Smooth muscle cell (in vitro differentiated cells): Measurements from ENCODE around the gene NDST1. TPM values are rescaled to one million over a fixed set of nuclear protein-coding genes. Genes with fewer than 3 reads are reported as not detected.

Source experiments
- DNase-seq: peaks from one replicate; lab custom pipeline; 2025; ENCODE audit not compliant: unreplicated experiment; lab: John Stamatoyannopoulos, UW
- H2AFZ ChIP-seq: fragments of 200-600 bp; sonication (generic); 2 replicates; pipeline ENCODE4 v1.6.0; 2016; ENCODE audit warnings: antibody characterized with exemption, low read depth, mild to moderate bottlenecking
- H3F3A ChIP-seq: fragments of 200-600 bp; sonication (generic); 2 replicates; pipeline ENCODE4 v1.6.0; 2017; ENCODE audit warnings: antibody characterized with exemption, low read depth
- H3K27ac ChIP-seq: fragments of 200-600 bp; sonication (generic); 2 replicates; pipeline ENCODE4 v1.5.1; 2016; ENCODE audit warnings: low read depth, mild to moderate bottlenecking
- H3K27me3 ChIP-seq: fragments of 200-600 bp; sonication (generic); 2 replicates; pipeline ENCODE4 v1.6.1; 2016; ENCODE audit warnings: low read depth, mild to moderate bottlenecking
- H3K36me3 ChIP-seq: fragments of 200-600 bp; sonication (generic); 2 replicates; pipeline ENCODE4 v1.5.1; 2016; ENCODE audit warnings: low read depth
- H3K4me1 ChIP-seq: fragments of 200-600 bp; sonication (generic); 2 replicates; pipeline ENCODE4 v1.5.1; 2016; ENCODE audit warnings: low read depth
- H3K4me2 ChIP-seq: fragments of 200-600 bp; sonication (generic); 2 replicates; pipeline ENCODE4 v1.6.0; 2016; ENCODE audit warnings: mild to moderate bottlenecking
- H3K4me3 ChIP-seq: fragments of 200-600 bp; sonication (generic); 2 replicates; pipeline ENCODE4 v1.5.1; 2016; ENCODE audit warnings: mild to moderate bottlenecking
- H3K79me2 ChIP-seq: fragments of 200-600 bp; sonication (generic); 2 replicates; pipeline ENCODE4 v1.6.0; 2016; ENCODE audit warnings: low read depth, mild to moderate bottlenecking
- H3K9ac ChIP-seq: fragments of 200-600 bp; sonication (generic); 2 replicates; pipeline ENCODE4 v1.6.0; 2016; ENCODE audit warnings: low read depth
- H3K9me3 ChIP-seq: fragments of 200-600 bp; sonication (generic); replicated peaks from 2 replicates; pipeline ENCODE4 v1.5.1; 2016; ENCODE audit warnings: low read depth
- H4K20me1 ChIP-seq: fragments of 200-600 bp; sonication (generic); 2 replicates; pipeline ENCODE4 v1.6.0; 2016; ENCODE audit warnings: low read depth
- WGBS: methylation state at CpG from one replicate; pipeline ENCODE4 v1.1.7; 2016; ENCODE audit warnings: low lambda C conversion rate; 5-methylcytosine and 5-hydroxymethylcytosine counted together
- polyA plus RNA-seq: library from polyadenylated mRNA; unstranded; fragments of >200 nt; fragmentation: Nextera tagmentation; extraction: Ambion mirVana; gene quantifications from 2 replicates; pipeline ENCODE4 v1.2.1, GENCODE V29; 2016
- total RNA-seq: library from RNA; depleted of rRNA; stranded (reverse); fragments of >200 nt; gene quantifications from 2 replicates; pipeline ENCODE4 v1.2.3, GENCODE V29; 2014
- TF ChIP-seq, protein P1 (sequence below): fragments of 200-600 bp; sonication (generic); IDR thresholded peaks from 2 replicates; pipeline ENCODE4 v1.5.1; 2017; ENCODE audit warnings: borderline replicate concordance, mild to moderate bottlenecking, antibody characterized with exemption; ENCODE audit not compliant: insufficient read depth, poor library complexity, severe bottlenecking

The NDST1 gene
- total and polyA plus RNA-seq, 2 experiments from 2014 or later, result 32.4 to 53.0 TPM

DNA sequence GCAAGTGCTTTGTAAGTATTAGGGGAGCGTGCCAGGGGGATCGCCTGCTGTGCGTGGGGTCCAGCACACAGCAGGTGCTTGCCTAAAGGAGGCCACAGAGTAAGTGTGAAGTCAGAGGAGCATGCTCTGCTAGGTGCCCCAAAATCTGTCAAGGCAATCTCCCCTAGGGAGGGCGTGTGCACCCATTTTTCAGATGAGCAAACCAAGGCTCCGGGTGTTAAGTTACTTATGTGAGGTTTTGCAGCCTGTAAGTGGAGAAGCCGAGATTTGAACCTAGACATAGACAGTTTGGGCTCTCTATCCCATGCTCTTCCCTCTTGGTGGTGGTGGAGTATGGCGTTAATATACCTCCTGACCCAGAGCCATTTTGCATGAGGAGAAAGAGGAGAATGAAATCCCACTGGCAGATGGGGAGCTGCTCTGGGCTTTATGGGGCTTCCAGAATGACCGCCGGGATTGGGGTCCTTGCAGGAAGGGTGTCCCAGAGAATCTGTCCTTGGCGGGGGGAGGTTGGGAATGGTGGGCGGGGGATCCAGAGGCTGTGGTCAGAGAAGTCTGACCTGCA lies 14.1 kb downstream of the NDST1 start:
- H3F3A ChIP-seq, result no peaks in the 10 kb centered on the region
- H3K36me3 ChIP-seq, result no peaks in the 10 kb centered on the region
- TF ChIP-seq, protein P1, sequence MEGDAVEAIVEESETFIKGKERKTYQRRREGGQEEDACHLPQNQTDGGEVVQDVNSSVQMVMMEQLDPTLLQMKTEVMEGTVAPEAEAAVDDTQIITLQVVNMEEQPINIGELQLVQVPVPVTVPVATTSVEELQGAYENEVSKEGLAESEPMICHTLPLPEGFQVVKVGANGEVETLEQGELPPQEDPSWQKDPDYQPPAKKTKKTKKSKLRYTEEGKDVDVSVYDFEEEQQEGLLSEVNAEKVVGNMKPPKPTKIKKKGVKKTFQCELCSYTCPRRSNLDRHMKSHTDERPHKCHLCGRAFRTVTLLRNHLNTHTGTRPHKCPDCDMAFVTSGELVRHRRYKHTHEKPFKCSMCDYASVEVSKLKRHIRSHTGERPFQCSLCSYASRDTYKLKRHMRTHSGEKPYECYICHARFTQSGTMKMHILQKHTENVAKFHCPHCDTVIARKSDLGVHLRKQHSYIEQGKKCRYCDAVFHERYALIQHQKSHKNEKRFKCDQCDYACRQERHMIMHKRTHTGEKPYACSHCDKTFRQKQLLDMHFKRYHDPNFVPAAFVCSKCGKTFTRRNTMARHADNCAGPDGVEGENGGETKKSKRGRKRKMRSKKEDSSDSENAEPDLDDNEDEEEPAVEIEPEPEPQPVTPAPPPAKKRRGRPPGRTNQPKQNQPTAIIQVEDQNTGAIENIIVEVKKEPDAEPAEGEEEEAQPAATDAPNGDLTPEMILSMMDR, result no peak
- no peak overlapping the region for H3K4me3 ChIP-seq
- H3K27me3 ChIP-seq, result no peaks in the 10 kb centered on the region
- H3K79me2 ChIP-seq, result peaks cover 96% of the 10 kb centered on the region
- no peak for DNase-seq
- H3K9ac ChIP-seq, result no peak overlapping the region
- H3K27ac ChIP-seq, result no peak overlapping the region
- H4K20me1 ChIP-seq, result peaks cover 100% of the 10 kb centered on the region
- WGBS, result over 99% methylated on average over 11 of the region's 11 CpGs
- no peak overlapping the region for H2AFZ ChIP-seq
- H3K4me1 ChIP-seq, result no peaks in the 10 kb centered on the region
- H3K4me2 ChIP-seq, result no peak overlapping the region
- H3K9me3 ChIP-seq, result no peaks in the 10 kb centered on the region

DNA sequence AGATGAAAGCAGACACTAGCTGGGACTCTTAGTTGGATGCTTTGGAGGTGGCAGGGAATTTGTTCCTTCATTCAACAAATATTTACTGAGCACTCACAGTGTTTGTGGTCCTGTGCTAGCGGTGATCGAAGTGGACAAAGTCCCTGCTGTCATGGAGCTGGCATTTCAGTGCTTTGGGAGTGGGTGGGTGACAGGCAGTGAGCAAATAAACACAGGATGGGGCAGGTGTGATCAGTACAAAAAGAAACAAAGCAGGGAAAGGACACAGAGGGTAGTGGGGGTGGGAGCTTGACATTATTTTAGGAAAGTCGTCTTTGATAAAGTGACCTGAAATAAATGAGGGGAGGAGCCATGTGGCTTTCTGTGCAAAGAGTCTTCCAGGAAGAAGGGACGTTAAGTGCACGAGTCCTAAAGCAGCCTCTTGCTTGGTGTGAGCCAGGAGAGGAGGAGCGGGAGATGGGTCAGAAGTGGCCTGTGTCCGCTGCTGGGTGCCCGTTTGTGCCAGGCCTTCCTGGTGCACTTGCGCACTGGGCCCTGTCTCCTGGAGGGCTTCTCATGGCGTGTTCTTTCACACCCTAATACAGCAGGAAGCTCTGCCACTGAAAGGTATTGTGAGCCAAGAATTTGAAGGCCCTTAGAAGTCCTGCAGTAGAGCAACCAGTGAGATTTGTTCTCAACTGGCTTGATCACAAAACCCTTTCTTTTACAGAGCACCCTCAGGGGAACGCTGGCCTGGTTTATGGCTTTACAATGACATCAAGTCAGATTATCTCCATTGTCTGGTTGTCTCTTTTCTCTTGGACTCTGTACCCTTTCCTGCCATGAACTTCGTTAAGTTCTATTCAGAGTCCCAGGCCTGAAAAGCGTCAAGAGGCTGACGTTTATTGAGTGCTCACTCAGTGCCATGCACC lies 14.8 kb downstream of the NDST1 start:
- Histone ChIP-seq H3F3A (no peaks in the 10 kb centered on the region), H3K4me1 (no peaks in the 10 kb centered on the region), H3K4me3 (no peak overlapping the region), H3K9me3 (no peaks in the 10 kb centered on the region), H4K20me1 (peaks cover 100% of the 10 kb centered on the region), H2AFZ (no peak overlapping the region), H3K9ac (no peak overlapping the region), H3K79me2 (peaks cover 95% of the 10 kb centered on the region), H3K27me3 (no peaks in the 10 kb centered on the region), H3K36me3 (no peaks in the 10 kb centered on the region), H3K4me2 (no peak overlapping the region), H3K27ac (no peak overlapping the region)
- no peak for DNase-seq
- 82% methylated on average over 14 of the region's 14 CpGs for WGBS
- TF ChIP-seq, protein P1, result no peak

DNA sequence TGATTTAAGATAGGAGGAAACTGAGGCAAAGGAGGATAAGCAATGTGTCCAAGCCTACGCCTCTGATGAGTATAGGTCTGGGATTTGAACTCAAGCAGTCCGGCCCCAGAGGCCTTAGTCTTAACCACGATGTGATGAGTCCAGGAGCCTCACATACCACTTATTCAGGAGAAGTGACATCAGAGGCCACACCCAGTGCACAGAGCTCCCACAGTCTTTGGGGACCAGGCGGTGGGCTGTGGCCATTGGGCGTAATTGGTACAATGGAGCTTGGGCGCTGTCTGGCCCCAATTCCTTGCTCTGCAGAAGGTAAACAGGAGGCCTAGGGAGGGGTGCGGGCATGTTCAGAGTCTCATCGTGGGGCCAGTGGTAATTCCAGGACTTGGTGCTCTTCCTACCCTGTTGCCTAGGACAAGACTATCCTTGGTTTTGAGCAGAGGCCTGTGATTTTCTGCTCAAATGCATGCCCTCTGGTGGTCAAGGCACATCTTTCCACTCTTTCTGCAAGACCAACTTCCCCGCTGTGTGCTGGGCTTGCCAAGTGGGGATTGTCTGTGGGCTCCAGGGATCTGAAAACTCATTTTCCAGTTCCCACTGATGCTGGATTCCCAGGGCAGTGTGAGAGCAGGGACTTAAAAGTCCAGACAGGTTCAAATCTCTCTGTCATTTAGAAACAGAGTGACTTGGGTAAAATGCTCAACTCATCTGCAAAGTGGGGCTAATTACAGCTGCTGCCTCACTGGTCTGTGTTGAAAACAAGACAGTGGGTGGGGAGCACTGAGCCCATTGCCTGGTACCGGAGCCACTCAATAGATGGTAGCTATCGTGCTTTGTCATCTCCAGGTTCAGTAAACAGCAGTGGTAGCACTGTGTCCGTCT lies 15.8 kb downstream of the NDST1 start:
- no peak overlapping the region for H3K4me2 ChIP-seq
- no peaks in the 10 kb centered on the region for H3K36me3 ChIP-seq
- H2AFZ ChIP-seq, result no peak overlapping the region
- no peak overlapping the region for H3K9ac ChIP-seq
- no peak overlapping the region for H3K4me3 ChIP-seq
- no peaks in the 10 kb centered on the region for H3K27me3 ChIP-seq
- peaks cover 94% of the 10 kb centered on the region for H3K79me2 ChIP-seq
- TF ChIP-seq, protein P1, result peak; percentile 61
- no peaks in the 10 kb centered on the region for H3K9me3 ChIP-seq
- no peak overlapping the region for H3K27ac ChIP-seq
- no peaks in the 10 kb centered on the region for H3K4me1 ChIP-seq
- no peaks in the 10 kb centered on the region for H3F3A ChIP-seq
- H4K20me1 ChIP-seq, result peaks cover 100% of the 10 kb centered on the region
- WGBS, result 74% methylated on average over 12 of the region's 12 CpGs
- no peak for DNase-seq
